Measurements from ENCODE around the gene KLHL25. TPM values are rescaled to one million over a fixed set of nuclear protein-coding genes. Genes with fewer than 3 reads are reported as not detected.

KLHL25 gene
- total and polyA plus RNA-seq, 2 experiments from 2014 or later: 3.7 to 10.0 TPM

GRCh38 chr15:85813234-85813633, 18.5 kb upstream of the KLHL25 start:
- H3K27me3 ChIP-seq: no peaks in the 10 kb centered on the region
- TF ChIP-seq EZH2 (IDR thresholded peaks at IDR 0.05; ENCODE audit: borderline replicate concordance): no peak
- TF ChIP-seq CTCF (IDR thresholded peaks at IDR 0.05; ENCODE audit: poor library complexity): no peak
- TF ChIP-seq EZH2phosphoT487 (IDR thresholded peaks at IDR 0.05; ENCODE audit: low read depth, severe bottlenecking, unreplicated experiment): no peak
- DNase-seq (ENCODE audit: low spot score): no peak
- H3K9me2 ChIP-seq (replicated peaks; ENCODE audit: insufficient read depth): no peaks in the 10 kb centered on the region
- no peaks in the 10 kb centered on the region for H3K36me3 ChIP-seq (replicated peaks; ENCODE audit: insufficient read depth, low read depth)
- H4K20me1 ChIP-seq (ENCODE audit: insufficient read depth, poor library complexity, severe bottlenecking): no peaks in the 10 kb centered on the region
- no peaks in the 10 kb centered on the region for H3K4me1 ChIP-seq (ENCODE audit: insufficient read depth)
- H3K4me2 ChIP-seq: no peak overlapping the region
- no peak overlapping the region for H3K4me3 ChIP-seq
- H3K27ac ChIP-seq: no peak overlapping the region
- H3K79me2 ChIP-seq: no peaks in the 10 kb centered on the region
- no peaks in the 10 kb centered on the region for H3K9me3 ChIP-seq (ENCODE audit: low read depth)
- no peak overlapping the region for H2AFZ ChIP-seq

DNA sequence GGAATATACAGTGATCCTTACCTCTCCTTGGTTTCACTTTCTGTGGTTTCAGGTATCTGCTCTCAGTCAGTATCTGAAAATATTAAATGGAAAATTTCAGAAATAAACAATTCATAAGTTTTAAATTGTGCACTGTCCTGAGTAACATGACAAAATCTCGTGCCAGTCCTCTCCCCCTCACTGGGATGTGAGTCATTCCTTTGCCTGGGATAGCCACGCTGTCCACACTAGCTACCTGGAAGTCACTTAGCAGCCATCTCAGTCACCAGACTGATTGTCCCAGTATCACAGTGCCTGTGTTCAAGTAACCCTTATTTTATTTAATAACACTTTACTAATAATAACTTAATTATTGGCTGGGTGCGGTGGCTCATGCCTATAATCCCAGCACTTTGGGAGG, 15.3 kb upstream of the KLHL25 start:
- H2AFZ ChIP-seq: no peak overlapping the region
- DNase-seq (ENCODE audit: low spot score): no peak
- H3K4me1 ChIP-seq (ENCODE audit: insufficient read depth): no peaks in the 10 kb centered on the region
- no peaks in the 10 kb centered on the region for H3K79me2 ChIP-seq
- H3K36me3 ChIP-seq (replicated peaks; ENCODE audit: insufficient read depth, low read depth): no peaks in the 10 kb centered on the region
- no peak overlapping the region for H3K4me3 ChIP-seq
- H3K27me3 ChIP-seq: no peaks in the 10 kb centered on the region
- TF ChIP-seq EZH2phosphoT487 (IDR thresholded peaks at IDR 0.05; ENCODE audit: low read depth, severe bottlenecking, unreplicated experiment) (no peak), EZH2 (IDR thresholded peaks at IDR 0.05; ENCODE audit: borderline replicate concordance) (no peak), CTCF (IDR thresholded peaks at IDR 0.05; ENCODE audit: poor library complexity) (no peak)
- no peaks in the 10 kb centered on the region for H4K20me1 ChIP-seq (ENCODE audit: insufficient read depth, poor library complexity, severe bottlenecking)
- WGBS (ENCODE audit: low lambda C conversion rate, missing lambda C conversion rate): 87% methylated on average over 3 of the region's 3 CpGs
- no peaks in the 10 kb centered on the region for H3K9me3 ChIP-seq (ENCODE audit: low read depth)
- no peak overlapping the region for H3K4me2 ChIP-seq
- no peaks in the 10 kb centered on the region for H3K9me2 ChIP-seq (replicated peaks; ENCODE audit: insufficient read depth)
- no peak overlapping the region for H3K27ac ChIP-seq

- Histone ChIP-seq H3K4me3 (no peak overlapping the region), H3K4me1 (ENCODE audit: insufficient read depth) (no peaks in the 10 kb centered on the region), H3K79me2 (no peaks in the 10 kb centered on the region), H3K9me2 (replicated peaks; ENCODE audit: insufficient read depth) (no peaks in the 10 kb centered on the region), H2AFZ (no peak overlapping the region), H4K20me1 (ENCODE audit: insufficient read depth, poor library complexity, severe bottlenecking) (no peaks in the 10 kb centered on the region), H3K36me3 (replicated peaks; ENCODE audit: insufficient read depth, low read depth) (no peaks in the 10 kb centered on the region), H3K27me3 (no peaks in the 10 kb centered on the region), H3K9me3 (ENCODE audit: low read depth) (no peaks in the 10 kb centered on the region), H3K4me2 (no peak overlapping the region), H3K27ac (no peak overlapping the region)
- WGBS (ENCODE audit: low lambda C conversion rate, missing lambda C conversion rate): 79% methylated on average over 3 of the region's 3 CpGs
- no peak for DNase-seq (ENCODE audit: low spot score)
- no peak for TF ChIP-seq EZH2 (IDR thresholded peaks at IDR 0.05; ENCODE audit: borderline replicate concordance)
- no peak for TF ChIP-seq EZH2phosphoT487 (IDR thresholded peaks at IDR 0.05; ENCODE audit: low read depth, severe bottlenecking, unreplicated experiment)
- TF ChIP-seq CTCF (IDR thresholded peaks at IDR 0.05; ENCODE audit: poor library complexity): no peak
Measured at GRCh38 chr15:85805420-85805819, 10.7 kb upstream of the KLHL25 start.

Measured in hepatocyte (in vitro differentiated cells).